GM21526 (cell line): ENCODE measurements around the gene KRTAP5-10.
"Not testable (repeated sequence)": the region's sequence is repeated elsewhere in the genome, so short reads cannot be mapped to it uniquely, and the experiment has no call there.

Experiments
- ATAC-seq: cut with Tn5 transposase; IDR thresholded peaks from one replicate; pipeline ENCODE4 v1.9.1; 2021; ENCODE audit warnings: moderate library complexity; ENCODE audit not compliant: unreplicated experiment, low FRiP score

KRTAP5-10 gene

DNA sequence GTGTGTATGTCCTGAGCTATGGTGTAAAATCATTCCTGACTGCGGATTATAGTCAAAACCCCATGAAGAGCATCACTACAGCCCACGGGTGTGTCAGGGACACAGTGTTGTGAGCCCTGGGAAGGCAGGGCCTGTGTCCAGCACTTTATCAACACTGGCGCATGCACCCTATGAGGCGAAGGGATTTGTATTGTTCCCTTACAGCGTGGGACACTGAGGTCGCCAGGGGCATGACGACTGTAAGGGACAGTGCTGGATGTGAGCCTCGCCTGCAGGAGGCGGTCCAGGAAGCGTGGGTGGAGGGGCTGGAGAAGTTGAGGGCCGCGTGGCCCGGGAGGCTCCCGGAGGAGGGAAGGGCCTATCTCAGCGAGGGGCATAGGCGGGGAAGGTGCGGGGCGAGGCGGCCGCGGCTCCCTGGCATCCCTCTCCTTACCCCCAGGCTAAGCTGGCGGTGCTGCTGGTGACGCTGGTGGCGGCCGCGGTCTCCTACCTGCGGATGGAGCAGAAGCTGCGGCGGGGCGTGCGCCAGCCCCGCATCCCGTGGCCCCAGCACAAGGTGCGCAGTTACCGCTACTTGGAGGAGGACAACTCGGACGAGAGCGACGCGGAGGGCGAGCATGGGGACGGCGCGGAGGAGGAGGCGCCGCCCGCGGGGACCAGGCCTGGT lies 41.6 kb downstream of the KRTAP5-10 start:
- not testable (repeated sequence) for ATAC-seq

DNA sequence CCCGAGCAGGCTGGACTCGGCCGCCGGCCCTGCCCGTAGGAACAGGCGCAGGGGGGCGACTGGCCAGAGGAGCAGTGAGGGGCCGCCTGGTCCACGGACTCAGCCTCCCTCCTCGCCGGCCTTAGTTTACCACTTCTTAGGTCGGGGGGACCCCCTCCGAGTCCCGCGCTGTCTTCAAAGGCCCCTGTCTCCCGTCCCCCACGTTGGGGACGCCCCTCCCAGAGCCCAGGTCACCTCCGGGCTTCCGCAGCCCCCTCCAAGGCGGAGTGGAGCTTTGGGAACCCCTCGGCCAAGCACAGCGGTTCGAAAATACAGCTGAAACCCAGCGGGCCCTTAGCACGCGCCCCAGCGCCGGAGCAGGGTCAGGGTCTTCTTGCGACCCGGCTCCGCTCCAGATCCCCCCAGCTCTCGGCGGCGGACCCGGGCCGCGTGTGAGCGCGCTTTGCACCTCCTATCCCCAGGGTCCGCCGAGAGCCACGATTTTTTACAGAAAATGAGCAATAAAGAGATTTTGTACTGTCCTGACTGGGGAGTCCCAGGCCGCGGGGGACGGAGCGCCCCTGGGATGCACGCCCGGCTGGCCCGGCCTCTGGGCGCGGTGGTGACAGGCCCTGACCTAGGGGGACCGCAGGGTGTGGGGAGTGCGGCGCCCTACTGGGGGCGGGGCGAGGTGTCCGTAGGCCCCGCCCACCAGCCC lies 42.3 kb downstream of the KRTAP5-10 start:
- not testable (repeated sequence) for ATAC-seq

DNA sequence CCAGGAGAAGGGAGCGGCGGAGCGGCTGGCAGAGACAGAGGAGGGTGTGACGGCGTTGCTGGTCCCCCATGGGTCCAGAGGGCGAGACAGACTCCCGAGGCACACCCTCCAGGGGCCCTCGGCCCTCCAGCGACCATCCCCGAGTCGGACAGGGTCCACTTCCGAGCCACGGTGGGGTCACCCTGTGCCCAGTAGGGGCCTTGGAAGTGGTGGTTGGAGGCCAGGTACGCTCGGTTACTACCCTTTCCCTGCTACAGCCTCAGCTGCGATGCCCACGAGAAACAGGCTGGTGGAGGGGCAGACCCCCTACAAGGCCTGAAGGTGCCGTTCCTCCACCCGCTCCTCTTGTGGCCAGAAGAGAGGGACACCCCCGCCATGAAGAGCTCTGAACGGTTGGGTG lies 42.9 kb downstream of the KRTAP5-10 start:
- ATAC-seq = not testable (repeated sequence)

DNA sequence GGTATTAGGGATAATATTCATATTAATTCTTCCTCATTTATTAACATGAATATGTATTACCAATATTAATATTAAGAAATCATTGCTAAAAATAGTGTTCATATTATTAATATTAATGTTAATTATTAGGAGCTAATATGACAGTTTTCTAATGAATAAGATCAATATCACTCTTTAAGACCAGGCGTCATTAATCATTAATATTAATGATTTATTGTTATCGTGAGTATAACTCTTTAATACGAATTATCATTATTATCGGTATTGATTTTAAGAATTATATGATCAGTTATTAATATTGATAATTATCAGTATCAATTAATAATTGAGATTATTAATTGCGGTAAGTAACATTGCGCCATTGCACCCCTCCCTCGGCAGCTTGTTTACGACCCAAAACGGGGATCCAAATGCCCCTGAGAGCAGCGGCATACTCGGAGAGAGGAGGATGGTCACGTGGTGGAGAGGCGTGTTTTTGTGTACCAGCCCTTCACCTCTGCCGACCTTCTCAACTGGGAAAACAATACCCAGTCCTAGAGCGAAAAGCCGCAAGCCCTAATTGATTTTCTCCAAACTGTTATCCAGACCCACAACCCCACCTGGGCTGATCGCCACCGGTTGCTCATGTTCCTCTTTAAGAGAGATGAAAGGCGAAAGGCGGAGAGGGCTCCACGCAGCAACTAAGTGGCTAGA lies 46.0 kb downstream of the KRTAP5-10 start:
- not testable (repeated sequence) for ATAC-seq

DNA sequence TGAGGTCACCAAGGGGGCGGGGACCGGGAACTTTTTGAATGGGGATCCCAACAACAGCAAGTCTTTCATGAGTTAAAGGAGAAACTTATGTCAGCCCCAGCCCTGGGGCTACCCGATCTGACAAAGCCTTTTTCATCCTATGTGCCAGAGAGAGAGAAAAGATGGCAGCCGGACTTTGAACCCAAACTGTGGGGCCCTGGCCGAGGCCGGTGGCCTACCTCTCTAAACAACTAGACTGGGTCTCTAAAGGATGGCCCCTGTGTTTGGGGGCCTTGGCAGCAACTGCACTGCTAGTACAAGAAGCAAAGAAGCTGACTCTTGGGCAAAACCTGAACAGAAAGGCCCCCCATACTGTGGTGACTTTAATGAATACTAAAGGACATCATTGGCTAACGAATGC lies 48.6 kb downstream of the KRTAP5-10 start:
- not testable (repeated sequence) for ATAC-seq

DNA sequence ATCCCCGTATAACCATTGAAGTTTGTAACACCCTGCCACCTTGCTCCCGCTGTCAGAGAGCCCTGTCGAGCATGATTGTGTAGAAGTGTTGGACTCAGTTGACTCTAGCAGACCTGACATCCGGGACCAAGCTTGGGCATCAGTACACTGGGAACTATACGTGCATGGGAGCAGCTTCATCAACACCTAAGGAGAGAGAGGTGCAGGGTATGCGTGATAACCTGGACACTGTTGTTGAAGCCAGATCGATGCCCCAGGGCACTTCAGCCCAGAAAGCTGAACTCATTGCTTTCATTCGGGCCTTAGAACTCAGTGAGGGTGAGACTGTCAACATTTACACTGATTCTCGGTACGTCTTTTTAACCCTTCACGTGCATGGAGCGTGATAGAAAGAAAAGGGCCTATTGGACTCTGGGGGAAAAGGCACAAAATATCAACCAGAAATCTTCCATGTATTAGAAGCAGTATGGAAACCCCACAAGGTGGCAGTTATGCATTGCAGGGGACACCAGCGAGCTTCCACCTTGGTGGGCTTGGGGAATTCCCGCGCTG lies 49.1 kb downstream of the KRTAP5-10 start:
- ATAC-seq = not testable (repeated sequence)

DNA sequence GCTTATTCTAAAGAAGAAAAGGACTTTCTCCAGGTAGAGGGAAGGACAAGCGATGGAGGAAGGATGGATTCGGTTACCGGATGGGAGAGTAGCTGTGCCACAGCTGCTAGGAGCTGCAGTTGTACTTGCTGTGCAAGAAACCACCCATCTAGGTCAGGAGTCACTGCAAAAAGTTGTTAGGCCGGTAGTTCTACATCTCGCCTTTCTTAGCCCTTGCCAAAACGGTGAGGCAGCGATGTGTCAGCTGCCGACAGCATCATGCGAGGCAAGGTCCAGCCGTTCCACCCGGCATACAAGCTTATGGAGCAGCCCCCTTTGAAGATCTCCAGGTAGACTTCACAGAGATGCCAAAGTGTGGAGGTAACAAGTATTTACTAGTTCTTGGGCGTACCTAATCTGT lies 49.6 kb downstream of the KRTAP5-10 start:
- not testable (repeated sequence) for ATAC-seq
